Heart left ventricle (tissue), 16 donors: Measurements from ENCODE around the gene TRAPPC3. TPM values are rescaled to one million over a fixed set of nuclear protein-coding genes. Genes with fewer than 3 reads are reported as not detected.

Source experiments
- ATAC-seq, 4 donors: fragments of 200-7000 bp; cut with Tn5 transposase; one replicate each; pipeline ENCODE4 v1.9.1; 2020 to 2022; ENCODE audit warnings: moderate library complexity in 4 of 4, mild to moderate bottlenecking in 3 of 4, moderate number of reproducible peaks in 1 of 4
- DNase-seq, 5 donors: peaks; one replicate each; pipeline ENCODE4 v3.0.0-alpha.2; 2020
- H3K27ac ChIP-seq, 12 donors: fragments of 200-600 bp; sonication (generic) in 4 of 12; one replicate each; pipeline versions ENCODE4 v1.5.0 to v1.8.0; 2016 to 2022; ENCODE audit warnings: mild to moderate bottlenecking in 2 of 12
- H3K27me3 ChIP-seq, 9 donors: fragments of 200-600 bp; sonication (generic) in 2 of 9; one replicate each; pipeline versions ENCODE4 v1.5.1 to v1.8.0; 2016 to 2022; ENCODE audit warnings: mild to moderate bottlenecking in 3 of 9
- H3K36me3 ChIP-seq, 9 donors: fragments of 200-600 bp; sonication (generic) in 2 of 9; one replicate each; pipeline versions ENCODE4 v1.5.0 to v1.8.0; 2018 to 2022; ENCODE audit warnings: mild to moderate bottlenecking in 2 of 9
- H3K4me1 ChIP-seq, 12 donors: fragments of 200-600 bp; sonication (generic) in 4 of 12; one replicate each; pipeline versions ENCODE4 v1.5.0 to v1.8.0; 2016 to 2022; ENCODE audit warnings: mild to moderate bottlenecking in 3 of 12
- H3K4me3 ChIP-seq, 12 donors: fragments of 200-600 bp; sonication (generic) in 4 of 12; one replicate each; pipeline versions ENCODE4 v1.5.0 to v1.8.0; 2017 to 2022; ENCODE audit warnings: mild to moderate bottlenecking in 9 of 12, moderate library complexity in 4 of 12
- H3K9me3 ChIP-seq, 12 donors: fragments of 200-600 bp; sonication (generic) in 4 of 12; one replicate each; pipeline versions ENCODE4 v1.5.0 to v1.8.0; 2016 to 2022; ENCODE audit warnings: mild to moderate bottlenecking in 1 of 12
- POLR2A ChIP-seq, 2 donors: fragments of 450-650 bp; IDR thresholded peaks; one replicate each; pipeline ENCODE4 v1.6.1; 2017; ENCODE audit warnings: antibody characterized with exemption in 2 of 2, mild to moderate bottlenecking in 2 of 2, moderate library complexity in 2 of 2
- WGBS, 4 donors: extraction: QIAGEN DNeasy Blood & Tissue Kit in 2 of 4; methylation state at CpG; one replicate each; pipeline versions ENCODE4 v1.1.5 to v1.1.7; 2013 to 2018; 5-methylcytosine and 5-hydroxymethylcytosine counted together
- intact Hi-C, 10 donors: fragments of 100-400 bp; cut with DNase I; formaldehyde crosslinking; loops; one replicate each; pipeline versions ENCODE4 v1.11.1 to v1.14.2; 2022
- polyA plus RNA-seq, 2 donors: library from polyadenylated mRNA; stranded (reverse); fragments of 200-250 nt; gene quantifications; one replicate each; pipeline ENCODE4 v1.2.3, GENCODE V29; 2013
- total RNA-seq, 9 donors: library from RNA; depleted of rRNA in 2 of 9; stranded (reverse); fragments of >200 nt in 2 of 9; fragmentation: NEBNext Ultra II Directional in 3 of 9; extraction: Animal tissue kit (Norgen Biotek cat#: 25700) in 3 of 9; gene quantifications; one replicate each; pipeline versions ENCODE4 v1.1.0 to v1.2.4, GENCODE V29; 2016 to 2023
- TF ChIP-seq, protein P1 (sequence below), 12 donors: fragments of 200-600 bp; sonication (generic) in 4 of 12; IDR thresholded peaks; one replicate each; pipeline versions ENCODE4 v1.5.0 to v1.8.0; 2018 to 2022; ENCODE audit warnings: antibody characterized with exemption in 12 of 12, mild to moderate bottlenecking in 5 of 12
- donor health status: ischemic (EF 13 %, LVEDD 7.1; RV severe dilation, severe dysfunction).
- donor health status: healthy with polysubstance abuse.
- donor health status: DM: no; HTN: yes; CAD: no.
- donor health status: DM: no; HTN: no; CAD: no.
- donor health status: ischemic (EF 25% LVEDD 6.9; RV normal size, moderate dysfunction).
- donor health status: ischemic (EF 25% LVEDD 5.7; RV mildly dilated, moderate dysfunction).
- donor health status: healthy.
- donor health status: DM: yes; HTN: yes; CAD: no.
- donor health status: ischemic (EF 35%, LVEDD 5.7; RV mildly dilated, moderate dysfunction).
- donor health status: nonischemic (EF 11% LVEDD 7.7; RV severe dilation, severe dysfunction).
- donor health status: DM: yes; HTN: yes; CAD: no.
- donor health status: PGD.
- donor health status: ischemic (EF 29% LVEDD 5.4; RV normal size, mild dysfunction).
- donor health status: nonischemic (EF 23%, LVEDD 6.1; RV moderate dilation, normal function).

The TRAPPC3 gene
- total and polyA plus RNA-seq, 11 donors: 40.8 to 89.6 (median 52.9) TPM

DNA sequence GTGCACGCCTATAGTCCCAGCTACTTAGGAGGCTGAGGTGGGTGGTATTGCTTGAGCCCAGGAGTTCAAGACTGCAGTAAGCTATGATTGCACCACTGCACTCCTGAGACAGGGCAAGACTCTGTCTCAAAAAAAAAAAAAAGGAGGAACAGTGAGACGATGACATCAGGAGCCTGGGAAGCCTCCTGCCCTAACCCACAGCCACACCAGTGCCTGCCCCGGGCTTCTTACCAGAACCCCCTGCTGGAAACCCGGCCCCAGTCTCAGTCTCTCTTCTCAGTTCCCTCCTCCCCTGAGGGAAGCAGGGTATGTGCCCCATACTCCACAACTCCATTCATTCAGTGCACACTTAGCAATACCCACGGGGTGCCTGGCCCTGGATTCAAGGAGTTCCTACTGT is 33.4 kb downstream of the TRAPPC3 start:
- no peak overlapping the region for H3K4me3 ChIP-seq
- H3K9me3 ChIP-seq: no peaks in the 10 kb centered on the region
- 62 to 73% (median 70%) methylated on average over 5 of the region's 5 CpGs for WGBS, 4 donors
- no peaks in the 10 kb centered on the region for H3K27me3 ChIP-seq
- intact Hi-C loops: no loop called here
- DNase-seq (no peak), ATAC-seq (peak in 3 of 4 donors; percentile 12 to 32 (median 29))
- H3K4me1 ChIP-seq: peaks cover 0 to 23% (median 0%) of the 10 kb centered on the region in 12 donors
- no peak for TF ChIP-seq POLR2A (IDR thresholded peaks at IDR 0.05)
- TF ChIP-seq, protein P1, sequence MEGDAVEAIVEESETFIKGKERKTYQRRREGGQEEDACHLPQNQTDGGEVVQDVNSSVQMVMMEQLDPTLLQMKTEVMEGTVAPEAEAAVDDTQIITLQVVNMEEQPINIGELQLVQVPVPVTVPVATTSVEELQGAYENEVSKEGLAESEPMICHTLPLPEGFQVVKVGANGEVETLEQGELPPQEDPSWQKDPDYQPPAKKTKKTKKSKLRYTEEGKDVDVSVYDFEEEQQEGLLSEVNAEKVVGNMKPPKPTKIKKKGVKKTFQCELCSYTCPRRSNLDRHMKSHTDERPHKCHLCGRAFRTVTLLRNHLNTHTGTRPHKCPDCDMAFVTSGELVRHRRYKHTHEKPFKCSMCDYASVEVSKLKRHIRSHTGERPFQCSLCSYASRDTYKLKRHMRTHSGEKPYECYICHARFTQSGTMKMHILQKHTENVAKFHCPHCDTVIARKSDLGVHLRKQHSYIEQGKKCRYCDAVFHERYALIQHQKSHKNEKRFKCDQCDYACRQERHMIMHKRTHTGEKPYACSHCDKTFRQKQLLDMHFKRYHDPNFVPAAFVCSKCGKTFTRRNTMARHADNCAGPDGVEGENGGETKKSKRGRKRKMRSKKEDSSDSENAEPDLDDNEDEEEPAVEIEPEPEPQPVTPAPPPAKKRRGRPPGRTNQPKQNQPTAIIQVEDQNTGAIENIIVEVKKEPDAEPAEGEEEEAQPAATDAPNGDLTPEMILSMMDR (IDR thresholded peaks at IDR 0.05): no peak
- H3K27ac ChIP-seq: peak overlapping the region in 1 of 12 donors; percentile 34
- no peaks in the 10 kb centered on the region for H3K36me3 ChIP-seq

DNA sequence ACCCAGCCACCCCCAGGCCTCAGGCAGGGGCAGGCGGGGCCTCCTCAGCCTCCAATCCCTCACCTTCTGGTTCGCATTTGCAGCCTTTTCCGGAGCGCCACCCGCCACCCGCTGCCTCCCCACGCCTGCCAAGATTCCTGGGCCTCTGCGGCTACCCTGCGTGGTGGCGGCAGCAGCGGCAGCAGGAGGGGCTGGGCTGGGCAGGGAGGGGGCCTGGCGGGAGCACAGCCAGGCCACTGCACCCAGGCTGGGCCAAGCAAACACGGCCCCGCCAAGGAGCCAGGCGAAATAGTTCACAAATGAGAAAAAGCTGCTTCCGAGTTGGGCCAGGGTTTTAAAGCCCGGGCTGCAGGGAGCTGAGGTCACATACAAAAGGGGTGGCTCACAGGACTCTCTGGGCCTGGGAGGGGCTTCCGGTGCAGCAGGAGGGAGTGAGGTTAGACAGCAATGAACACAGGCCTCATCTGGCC is 34.1 kb downstream of the TRAPPC3 start:
- ATAC-seq: peak; percentile 25 to 72 (median 64)
- Histone ChIP-seq H3K27me3 (no peaks in the 10 kb centered on the region), H3K4me1 (peaks cover 0 to 23% (median 0%) of the 10 kb centered on the region in 12 donors), H3K9me3 (no peaks in the 10 kb centered on the region), H3K4me3 (no peak overlapping the region), H3K27ac (peak overlapping the region in 5 of 12 donors; percentile 23 to 72 (median 37)), H3K36me3 (no peaks in the 10 kb centered on the region)
- intact Hi-C loops: no loop called here
- TF ChIP-seq POLR2A (IDR thresholded peaks at IDR 0.05): no peak
- TF ChIP-seq, protein P1 (IDR thresholded peaks at IDR 0.05): no peak
- WGBS, 4 donors: 62 to 87% (median 63%) methylated on average over 7 to 18 of the region's 18 CpGs
- DNase-seq: no peak

DNA sequence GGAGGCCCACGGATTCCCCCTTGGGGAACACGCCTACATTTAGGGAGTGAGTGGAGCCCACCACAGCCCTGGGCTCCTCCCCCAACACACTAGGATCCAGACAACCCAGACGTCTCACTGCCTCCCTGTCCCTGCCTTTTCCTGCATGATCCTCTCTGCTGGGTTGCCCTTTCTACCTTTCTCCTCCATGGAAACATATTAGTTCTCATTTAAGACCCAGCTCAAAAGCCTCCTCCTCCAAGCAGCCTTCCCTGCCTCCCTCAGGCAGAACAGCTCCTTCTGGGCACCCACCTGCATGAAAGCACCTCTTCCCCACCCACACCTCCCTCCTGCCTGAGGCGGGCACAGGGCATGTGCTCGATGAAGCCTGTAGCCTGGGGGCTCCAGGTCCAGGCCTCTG is 34.9 kb downstream of the TRAPPC3 start:
- H3K36me3 ChIP-seq: no peaks in the 10 kb centered on the region
- WGBS, 4 donors: 67 to 79% (median 69%) methylated on average over 5 of the region's 5 CpGs
- H3K27ac ChIP-seq: peak overlapping the region in 1 of 12 donors; percentile 72
- H3K4me3 ChIP-seq: no peak overlapping the region
- H3K27me3 ChIP-seq: no peaks in the 10 kb centered on the region
- peaks cover 0 to 15% (median 0%) of the 10 kb centered on the region in 12 donors for H3K4me1 ChIP-seq
- DNase-seq (no peak), ATAC-seq (no peak)
- intact Hi-C loops: no loop called here
- H3K9me3 ChIP-seq: no peaks in the 10 kb centered on the region
- TF ChIP-seq, protein P1 (IDR thresholded peaks at IDR 0.05): no peak
- no peak for TF ChIP-seq POLR2A (IDR thresholded peaks at IDR 0.05)

DNA sequence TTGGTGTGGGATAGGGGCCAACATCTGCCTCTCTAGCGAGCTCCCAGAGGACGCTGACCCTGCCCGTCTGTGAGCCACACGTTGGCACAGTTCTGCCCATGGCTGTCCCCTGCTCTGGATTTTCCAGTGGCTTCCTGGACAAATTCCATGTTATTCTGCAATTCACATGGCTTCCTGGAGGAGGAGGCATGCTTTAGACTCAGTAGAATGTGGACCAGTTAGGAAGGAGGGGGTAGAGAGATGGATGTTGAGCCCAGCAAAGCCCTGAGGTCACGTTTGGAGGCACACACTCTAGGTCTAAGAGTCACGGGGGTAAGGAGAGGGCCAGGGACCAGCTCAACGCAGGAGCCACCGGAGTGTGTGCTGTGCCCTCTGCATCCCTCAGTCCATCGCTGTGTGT is 36.5 kb downstream of the TRAPPC3 start:
- no peaks in the 10 kb centered on the region for H3K36me3 ChIP-seq
- ATAC-seq: no peak
- no peaks in the 10 kb centered on the region for H3K27me3 ChIP-seq
- TF ChIP-seq, protein P1 (IDR thresholded peaks at IDR 0.05): no peak
- TF ChIP-seq POLR2A (IDR thresholded peaks at IDR 0.05): no peak
- no peak overlapping the region for H3K4me3 ChIP-seq
- no peak overlapping the region for H3K27ac ChIP-seq
- intact Hi-C loops: no loop called here
- WGBS, 4 donors: 82 to 89% (median 88%) methylated on average over 9 of the region's 9 CpGs
- DNase-seq: no peak
- peaks cover 0 to 13% (median 0%) of the 10 kb centered on the region in 12 donors for H3K4me1 ChIP-seq
- H3K9me3 ChIP-seq: no peaks in the 10 kb centered on the region
